GM23248 (cell line): ENCODE data around the gene PRRG2. TPM values are rescaled to one million over a fixed set of nuclear protein-coding genes. Genes with fewer than 3 reads are reported as not detected.

Source experiments
- DNase-seq: peaks from one replicate; pipeline ENCODE4 v3.0.0-alpha.2; 2015
- H2AFZ ChIP-seq: fragments of 200-600 bp; sonication (generic); 2 replicates; pipeline ENCODE4 v1.6.1; 2016; ENCODE audit warnings: antibody characterized with exemption
- H3F3A ChIP-seq: fragments of 200-600 bp; sonication (generic); 2 replicates; pipeline ENCODE4 v1.6.1; 2016; ENCODE audit warnings: mild to moderate bottlenecking, antibody characterized with exemption, mixed run types; ENCODE audit not compliant: insufficient read depth
- H3K27ac ChIP-seq: fragments of 200-600 bp; sonication (generic); 2 replicates; pipeline ENCODE4 v1.5.1; 2016; ENCODE audit warnings: mild to moderate bottlenecking
- H3K27me3 ChIP-seq: fragments of 200-600 bp; sonication (generic); replicated peaks from 2 replicates; pipeline ENCODE4 v1.6.1; 2016; ENCODE audit warnings: mild to moderate bottlenecking; ENCODE audit not compliant: insufficient read depth
- H3K36me3 ChIP-seq: fragments of 200-600 bp; sonication (generic); 2 replicates; pipeline ENCODE4 v1.6.1; 2016; ENCODE audit warnings: low read depth, mild to moderate bottlenecking
- H3K4me1 ChIP-seq: fragments of 200-600 bp; sonication (generic); 2 replicates; pipeline ENCODE4 v1.6.1; 2016; ENCODE audit warnings: mild to moderate bottlenecking; ENCODE audit not compliant: insufficient read depth
- H3K4me2 ChIP-seq: fragments of 200-600 bp; sonication (generic); one replicate; pipeline ENCODE4 v1.6.1; 2016; ENCODE audit warnings: mild to moderate bottlenecking; ENCODE audit not compliant: unreplicated experiment
- H3K4me3 ChIP-seq: fragments of 200-600 bp; sonication (generic); 2 replicates; pipeline ENCODE4 v1.5.1; 2016; ENCODE audit warnings: mild to moderate bottlenecking
- H3K79me2 ChIP-seq: fragments of 200-600 bp; sonication (generic); 2 replicates; pipeline ENCODE4 v1.6.1; 2016; ENCODE audit warnings: mild to moderate bottlenecking; ENCODE audit not compliant: insufficient read depth
- H3K9ac ChIP-seq: fragments of 200-600 bp; sonication (generic); 2 replicates; pipeline ENCODE4 v1.6.1; 2016; ENCODE audit warnings: mild to moderate bottlenecking
- H3K9me2 ChIP-seq: fragments of 200-600 bp; sonication (generic); 2 replicates; pipeline ENCODE4 v1.6.1; 2016; ENCODE audit warnings: mixed run types, mild to moderate bottlenecking, moderate library complexity; ENCODE audit not compliant: insufficient read depth
- H3K9me3 ChIP-seq: fragments of 200-600 bp; sonication (generic); one replicate; pipeline ENCODE4 v1.6.1; 2017; ENCODE audit warnings: low read depth
- H4K20me1 ChIP-seq: fragments of 200-600 bp; sonication (generic); 2 replicates; pipeline ENCODE4 v1.6.0; 2016; ENCODE audit not compliant: insufficient read depth
- EZH2 ChIP-seq: fragments of 200-600 bp; sonication (generic); IDR thresholded peaks from 2 replicates; pipeline ENCODE4 v1.6.1; 2018; ENCODE audit warnings: antibody characterized with exemption, mild to moderate bottlenecking; ENCODE audit not compliant: insufficient read depth, poor library complexity, severe bottlenecking
- EZH2phosphoT487 ChIP-seq: fragments of 200-600 bp; sonication (generic); IDR thresholded peaks from 2 replicates; pipeline ENCODE4 v1.6.1; 2018; ENCODE audit warnings: antibody characterized with exemption, moderate library complexity, mild to moderate bottlenecking, low read depth; ENCODE audit not compliant: insufficient read depth
- WGBS, 2 experiments: methylation state at CpG; one replicate each; pipeline ENCODE4 v1.1.6; 2015 to 2017; ENCODE audit warnings: low lambda C conversion rate in 2 of 2, low coverage in 1 of 2; ENCODE audit errors: missing lambda C conversion rate in 2 of 2; 5-methylcytosine and 5-hydroxymethylcytosine counted together
- in situ Hi-C: fragments of 300-500 bp; cut with MboI; formaldehyde crosslinking; loops from 2 replicates; pipeline ENCODE4 v1.15.0; 2020
- polyA plus RNA-seq: library from polyadenylated mRNA; unstranded; fragments of >200 nt; fragmentation: Nextera tagmentation; extraction: Ambion mirVana; gene quantifications from 2 replicates; pipeline ENCODE4 v1.2.1, GENCODE V29; 2016
- total RNA-seq: library from RNA; depleted of rRNA; stranded (reverse); fragments of >200 nt; shearing (Covaris generic); gene quantifications from 2 replicates; pipeline ENCODE4 v1.2.3, GENCODE V29; 2014; rRNA removed

The PRRG2 gene
- total RNA-seq: not detected in 2 replicates
- polyA plus RNA-seq: 0.13 and 0.18 TPM in 2 replicates

- Histone ChIP-seq H3K36me3 (peaks cover 3% of the 10 kb centered on the region; the same call in 1 of the 2 replicates), H3K79me2 (peaks cover 42% of the 10 kb centered on the region), H3K4me2 (peak within 1 kb of the TSS; percentile 92), H3K9me2 (no peaks in the 10 kb centered on the region), H3K9ac (peak within 1 kb of the TSS; percentile 85), H3K4me1 (peaks cover 8% of the 10 kb centered on the region), H4K20me1 (no peaks in the 10 kb centered on the region), H3K9me3 (no peaks in the 10 kb centered on the region), H3K27me3 (no peaks in the 10 kb centered on the region), H2AFZ (peak within 1 kb of the TSS; percentile 95), H3F3A (no peaks in the 10 kb centered on the region; the same call in 1 of the 2 replicates), H3K4me3 (peak within 1 kb of the TSS; percentile 83), H3K27ac (peak within 1 kb of the TSS; percentile 18)
- no peak for DNase-seq
- no peak for TF ChIP-seq EZH2phosphoT487
- TF ChIP-seq EZH2: no peak
- 26 to 30% methylated on average over 15 of the region's 15 CpGs for WGBS, 2 experiments
- in situ Hi-C loops: no loop called here
Observed at GRCh38 chr19:49581007-49581508, at the start of gene PRRG2. PRRG2 (plus strand) TSS chr19:49581316; CDS start chr19:49583220, 1,904 bp downstream.

DNA sequence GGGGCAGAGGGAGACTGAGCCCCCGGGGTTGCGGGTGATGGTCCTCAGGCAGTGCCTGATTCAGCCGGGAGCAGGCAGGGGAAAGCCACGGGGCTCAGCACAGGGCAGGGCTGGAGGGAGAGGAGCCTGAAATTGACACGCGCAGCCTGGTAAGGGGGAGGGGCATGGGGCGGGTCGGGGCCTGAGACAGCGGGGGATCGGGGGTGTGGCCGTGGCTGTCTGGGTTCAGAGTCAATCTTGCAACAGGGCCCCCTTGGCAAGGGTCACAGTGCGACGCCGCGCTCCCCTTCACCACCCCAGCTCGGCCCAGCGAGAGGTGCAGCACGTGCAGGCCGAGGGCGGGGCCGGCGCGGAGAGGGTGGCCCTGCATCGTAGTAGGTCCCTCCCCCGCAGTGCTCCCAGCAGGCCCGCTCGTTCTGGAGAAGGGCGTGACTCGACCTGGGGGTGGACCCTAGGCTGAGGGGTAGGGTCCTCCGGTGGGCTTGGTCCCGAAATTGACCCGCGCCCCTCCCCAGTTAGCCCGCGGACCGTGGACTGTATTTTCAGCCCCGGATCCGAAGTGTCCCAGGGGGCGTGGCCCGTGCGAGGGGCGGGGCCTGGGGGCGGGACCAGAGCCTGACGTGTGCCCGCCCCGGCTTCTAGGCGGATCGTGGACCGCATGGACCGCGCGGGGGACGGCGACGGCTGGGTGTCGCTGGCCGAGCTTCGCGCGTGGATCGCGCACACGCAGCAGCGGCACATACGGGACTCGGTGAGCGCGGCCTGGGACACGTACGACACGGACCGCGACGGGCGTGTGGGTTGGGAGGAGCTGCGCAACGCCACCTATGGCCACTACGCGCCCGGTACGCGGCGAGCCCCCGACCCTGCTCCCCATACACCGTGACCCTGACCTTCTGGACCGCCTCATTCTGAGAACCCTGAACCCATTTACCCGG, 47.3 kb upstream of the PRRG2 start:
- H2AFZ ChIP-seq: no peak overlapping the region
- 39 to 50% methylated on average over 33 to 62 of the region's 87 CpGs for WGBS, 2 experiments
- peaks cover 62% of the 10 kb centered on the region for H3K79me2 ChIP-seq
- TF ChIP-seq EZH2 (no peak), EZH2phosphoT487 (no peak)
- H3K9me2 ChIP-seq: no peaks in the 10 kb centered on the region
- H3K27me3 ChIP-seq: no peaks in the 10 kb centered on the region
- H3K4me3 ChIP-seq: peak overlapping the region; percentile 48
- peaks cover 12% of the 10 kb centered on the region; the same call in 1 of the 2 replicates for H3F3A ChIP-seq
- in situ Hi-C loops: no loop called here
- H3K4me2 ChIP-seq: peak overlapping the region; percentile 48
- H3K27ac ChIP-seq: peak overlapping the region; percentile 42
- H4K20me1 ChIP-seq: no peaks in the 10 kb centered on the region
- no peaks in the 10 kb centered on the region for H3K9me3 ChIP-seq
- peak; percentile 78 for DNase-seq
- H3K36me3 ChIP-seq: peaks cover 35% of the 10 kb centered on the region
- H3K4me1 ChIP-seq: peaks cover 16% of the 10 kb centered on the region
- peak overlapping the region; percentile 65 for H3K9ac ChIP-seq

- Histone ChIP-seq H3K27me3 (no peaks in the 10 kb centered on the region), H3K4me1 (peaks cover 9% of the 10 kb centered on the region), H4K20me1 (no peaks in the 10 kb centered on the region), H2AFZ (no peak overlapping the region), H3K9me3 (no peaks in the 10 kb centered on the region), H3K36me3 (peaks cover 44% of the 10 kb centered on the region), H3K9ac (no peak overlapping the region), H3F3A (peaks cover 20% of the 10 kb centered on the region), H3K4me2 (no peak overlapping the region), H3K27ac (no peak overlapping the region), H3K79me2 (peaks cover 55% of the 10 kb centered on the region), H3K9me2 (no peaks in the 10 kb centered on the region), H3K4me3 (no peak overlapping the region)
- in situ Hi-C loops: no loop called here
- no peak for DNase-seq
- WGBS, 2 experiments: 93 to 100% methylated on average over 4 to 8 of the region's 8 CpGs
- TF ChIP-seq EZH2phosphoT487 (no peak), EZH2 (no peak)
Observed at GRCh38 chr19:49534632-49535385, 46.3 kb upstream of the PRRG2 start.

GRCh38 chr19:49536921-49537462, 44.1 kb upstream of the PRRG2 start:
- no peak overlapping the region for H3K4me3 ChIP-seq
- H3K27ac ChIP-seq: no peak overlapping the region
- H3F3A ChIP-seq: peaks cover 35% of the 10 kb centered on the region
- H3K9me3 ChIP-seq: no peaks in the 10 kb centered on the region
- H3K4me1 ChIP-seq: peaks cover 9% of the 10 kb centered on the region
- no peak for DNase-seq
- peaks cover 54% of the 10 kb centered on the region for H3K36me3 ChIP-seq
- peaks cover 33% of the 10 kb centered on the region for H3K79me2 ChIP-seq
- no peaks in the 10 kb centered on the region for H4K20me1 ChIP-seq
- H3K9me2 ChIP-seq: no peaks in the 10 kb centered on the region
- TF ChIP-seq EZH2phosphoT487 (no peak), EZH2 (no peak)
- WGBS, 2 experiments: 89 to 93% methylated on average over 22 of the region's 22 CpGs
- H2AFZ ChIP-seq: no peak overlapping the region
- no peak overlapping the region for H3K9ac ChIP-seq
- in situ Hi-C loops: no loop called here
- H3K4me2 ChIP-seq: no peak overlapping the region
- no peaks in the 10 kb centered on the region for H3K27me3 ChIP-seq
